ENCODE data around the gene AHCYL2.
"Not testable (repeated sequence)": the region's sequence is repeated elsewhere in the genome, so short reads cannot be mapped to it uniquely, and the experiment has no call there.

AHCYL2 gene

DNA sequence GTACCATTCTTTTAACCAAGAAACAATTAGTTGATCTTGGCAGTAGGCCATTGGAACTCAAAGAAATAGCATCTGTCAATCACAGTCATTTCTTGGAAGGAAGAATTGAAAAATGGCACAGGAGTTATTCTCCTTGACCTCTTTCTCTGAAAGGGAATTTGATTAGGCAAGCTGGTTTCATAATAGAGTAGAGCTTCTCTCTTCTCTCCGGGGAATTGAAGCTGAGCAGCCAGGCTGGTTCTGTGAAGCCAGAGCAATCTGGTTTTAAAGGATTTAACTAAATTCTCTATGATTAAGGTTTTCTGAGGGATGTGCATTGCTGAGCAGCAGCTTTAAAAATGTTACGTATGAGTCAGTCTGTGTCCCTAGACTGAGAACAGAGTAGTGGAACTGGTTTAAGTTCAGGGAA, 70.2 kb downstream of the AHCYL2 start:
- DNase-seq (ENCODE audit: low read depth), result no peak

DNA sequence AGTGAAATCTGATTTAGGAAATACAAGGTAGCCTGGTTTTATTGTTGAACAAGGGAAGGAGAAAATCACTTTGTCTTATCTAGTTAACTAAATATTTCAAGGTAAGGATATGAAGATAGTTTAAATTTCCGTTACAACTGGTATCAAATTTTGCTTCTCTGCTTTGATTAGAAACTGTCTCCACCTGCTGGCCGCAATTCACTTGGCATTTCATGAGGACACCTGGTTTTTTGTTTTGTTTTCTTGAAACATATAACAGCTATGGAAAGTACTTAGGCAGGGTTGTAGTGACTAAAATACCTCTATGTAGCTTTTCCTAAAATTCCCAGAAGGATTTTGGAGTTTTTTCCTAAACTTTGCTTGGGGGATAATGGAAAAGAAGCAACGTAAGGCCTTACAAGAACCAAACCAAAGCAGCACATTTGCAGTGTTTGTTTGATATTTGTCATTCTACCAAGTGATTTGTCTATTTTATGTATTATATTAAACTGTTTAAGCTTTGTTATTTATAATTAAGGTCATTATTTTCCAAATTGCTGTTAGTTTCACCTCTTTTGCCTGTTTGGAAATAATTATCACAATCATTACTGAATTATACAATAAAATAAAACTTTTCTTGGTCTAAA, 73.6 kb downstream of the AHCYL2 start:
- DNase-seq (ENCODE audit: low read depth), result no peak

DNA sequence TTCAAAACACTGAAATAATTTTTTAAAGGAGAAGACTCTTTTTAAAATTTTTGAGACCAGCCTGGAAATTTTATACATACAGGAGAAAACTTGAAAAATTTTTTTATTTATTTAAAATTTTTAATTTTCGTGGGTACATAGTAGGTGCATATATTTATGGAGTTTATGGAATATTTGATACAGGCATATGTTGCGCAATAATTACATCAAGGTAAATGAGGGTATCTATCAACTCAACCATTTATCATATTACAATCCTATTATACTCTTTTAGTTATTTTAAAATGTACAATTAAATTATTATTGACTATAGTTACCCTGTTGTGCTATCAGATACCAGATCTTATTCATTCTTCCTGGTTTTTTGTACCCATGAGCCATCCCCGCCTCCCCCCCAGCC, 75.1 kb downstream of the AHCYL2 start:
- no peak for DNase-seq (ENCODE audit: low read depth)

DNA sequence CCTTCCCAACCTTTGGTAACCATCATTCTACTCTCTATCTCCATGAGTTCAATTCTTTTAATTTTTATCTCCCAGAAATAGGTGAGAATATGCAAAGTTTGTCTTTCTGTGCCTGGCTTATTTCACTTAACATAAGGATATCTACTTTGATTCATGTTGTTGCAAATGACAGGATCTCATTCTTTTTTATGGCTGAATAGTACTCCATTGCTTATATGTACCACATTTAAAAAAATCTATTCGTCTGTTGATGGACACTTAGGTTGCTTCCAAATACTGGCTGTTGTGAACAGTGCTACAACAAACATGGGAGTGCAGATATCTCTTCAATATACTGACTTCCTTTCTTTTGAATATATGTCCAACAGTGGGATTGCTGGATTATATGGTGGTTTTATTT, 75.5 kb downstream of the AHCYL2 start:
- DNase-seq (ENCODE audit: low read depth), result not testable (repeated sequence)

DNA sequence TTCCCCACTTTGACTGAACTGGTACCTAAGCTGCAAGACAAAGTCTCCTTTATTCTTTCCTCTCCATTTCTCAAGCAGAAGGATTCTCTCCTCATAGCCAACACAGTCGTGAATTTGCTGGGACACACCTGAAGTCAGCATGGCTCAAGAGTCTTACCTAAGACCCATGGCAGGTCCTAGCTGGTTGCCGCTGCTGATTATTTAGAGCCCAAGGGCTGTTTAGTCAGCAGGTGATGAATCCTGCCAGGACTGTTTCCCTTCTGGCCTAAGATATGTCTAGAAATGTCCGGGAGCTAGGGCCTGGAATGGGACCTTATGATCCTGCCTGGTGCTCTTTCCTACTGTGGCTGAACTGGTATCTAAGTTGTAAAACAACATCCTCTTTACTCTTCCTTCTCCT, 82.8 kb downstream of the AHCYL2 start:
- no peak for DNase-seq (ENCODE audit: low read depth)

DNA sequence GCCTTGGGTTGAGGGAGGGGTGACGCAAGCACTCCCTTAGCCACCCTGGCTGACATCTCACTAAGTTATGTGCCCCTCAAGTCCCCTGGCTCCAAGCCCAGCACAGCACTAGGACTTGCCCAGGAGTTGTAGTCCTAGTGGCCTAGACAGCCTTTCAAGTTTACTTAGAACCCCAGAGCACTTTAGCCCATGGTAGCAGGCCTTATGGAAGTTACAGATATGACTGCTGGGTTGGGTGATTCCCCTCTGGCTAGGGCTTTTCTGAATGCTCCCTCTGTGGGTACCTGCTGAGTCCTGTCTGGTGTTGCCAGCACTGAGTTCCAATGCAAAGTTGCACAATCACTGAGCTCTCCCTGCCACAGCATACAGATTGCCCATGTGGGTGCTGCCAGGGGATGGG, 83.2 kb downstream of the AHCYL2 start:
- DNase-seq (ENCODE audit: low read depth), result no peak

DNA sequence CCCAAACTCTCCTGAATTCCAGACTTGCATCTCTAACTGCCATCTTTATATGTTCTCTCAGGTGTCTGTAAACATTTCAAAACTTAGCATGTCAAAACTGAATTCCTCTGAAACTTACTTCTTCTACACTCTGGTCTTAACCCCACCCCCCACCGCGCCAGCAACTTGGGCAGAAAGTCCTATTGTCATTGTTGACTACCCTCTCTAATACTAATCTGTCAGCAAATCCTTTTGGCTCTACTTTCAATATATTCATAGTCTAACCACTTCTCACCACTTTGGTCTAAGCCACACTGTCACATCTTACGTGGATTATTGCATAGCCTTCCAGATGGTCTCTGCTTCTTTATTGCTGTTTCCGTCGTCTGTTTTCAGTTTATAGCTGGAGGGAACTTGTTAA, 86.6 kb downstream of the AHCYL2 start:
- DNase-seq (ENCODE audit: low read depth), result no peak

DNA sequence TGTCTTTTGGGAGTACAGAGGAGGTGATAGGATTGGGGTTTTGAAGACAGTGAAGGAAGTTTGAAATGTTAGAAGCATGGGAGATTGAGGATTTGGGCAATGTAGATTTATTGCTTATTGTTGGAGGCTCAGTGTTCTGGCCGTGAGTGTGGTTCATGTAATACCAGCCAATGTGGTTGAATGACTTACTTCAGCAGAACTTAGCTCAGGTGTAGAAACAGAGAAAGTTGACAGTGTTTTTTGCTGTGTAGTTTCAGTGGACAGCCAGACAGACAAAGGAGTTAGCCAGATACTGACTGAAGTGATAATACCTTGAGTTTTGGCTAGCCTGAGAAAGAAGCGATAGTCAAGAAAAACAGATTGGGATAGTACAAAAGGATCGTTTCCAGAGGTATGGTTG, 88.5 kb downstream of the AHCYL2 start:
- DNase-seq (ENCODE audit: low read depth), result no peak

DNA sequence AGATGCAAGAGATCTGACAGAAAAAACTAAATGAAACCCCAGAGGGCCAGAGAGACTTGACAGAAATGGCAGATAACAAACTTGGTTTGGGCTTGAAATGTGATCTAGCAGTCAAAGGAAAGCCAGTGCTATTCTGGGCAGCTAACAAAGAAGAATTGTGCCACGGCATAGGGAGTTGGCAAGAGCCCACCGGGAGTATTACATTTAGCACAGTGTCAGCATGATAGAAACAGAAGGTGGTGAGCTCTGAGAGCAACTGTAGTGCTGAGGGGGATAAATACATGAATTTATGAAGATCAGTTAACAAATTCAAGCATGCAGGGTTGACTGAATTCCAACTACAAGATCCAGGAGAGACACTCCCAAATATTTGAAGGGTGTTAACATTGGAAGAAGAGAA, 91.1 kb downstream of the AHCYL2 start:
- DNase-seq (ENCODE audit: low read depth), result no peak

DNA sequence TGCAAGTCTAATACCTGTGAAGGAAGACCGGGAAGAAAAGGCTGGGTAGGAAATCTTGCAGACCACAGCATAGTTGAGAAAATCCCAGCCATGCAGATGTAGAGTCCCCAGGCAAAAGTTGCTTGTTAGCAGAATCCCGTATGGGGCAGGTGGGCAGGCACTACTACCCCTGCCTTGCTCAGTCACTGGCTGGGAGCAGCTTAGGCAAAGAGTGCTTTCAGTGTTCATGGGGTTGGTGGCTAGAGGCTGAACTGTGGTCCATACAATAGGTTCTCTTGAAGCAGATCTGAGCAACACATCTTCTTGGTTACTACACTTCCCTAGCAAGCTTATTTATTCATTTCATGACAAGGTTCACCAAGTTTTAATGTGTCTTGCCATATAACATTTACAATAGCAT, 92.6 kb downstream of the AHCYL2 start:
- DNase-seq (ENCODE audit: low read depth), result no peak

DNA sequence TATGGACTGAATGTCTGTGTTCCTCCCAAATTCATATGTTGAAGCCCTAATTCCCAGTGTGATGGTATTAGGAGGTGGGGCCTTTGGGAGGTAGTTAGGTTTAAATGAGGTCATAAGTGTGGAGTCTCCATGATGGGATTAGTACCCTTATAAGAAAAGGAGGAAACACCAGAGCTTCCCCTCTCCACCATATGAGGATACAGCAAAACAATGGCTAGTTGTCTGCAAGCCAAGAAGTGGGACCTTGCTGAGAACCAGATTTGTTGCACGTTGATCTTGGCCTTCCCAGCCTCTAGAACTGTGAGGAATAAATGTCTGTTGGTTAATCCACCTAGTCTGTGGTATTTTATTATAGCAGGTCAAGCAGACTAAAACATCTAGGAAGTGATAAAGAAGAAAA, 102.2 kb downstream of the AHCYL2 start:
- no peak for DNase-seq (ENCODE audit: low read depth)

DNA sequence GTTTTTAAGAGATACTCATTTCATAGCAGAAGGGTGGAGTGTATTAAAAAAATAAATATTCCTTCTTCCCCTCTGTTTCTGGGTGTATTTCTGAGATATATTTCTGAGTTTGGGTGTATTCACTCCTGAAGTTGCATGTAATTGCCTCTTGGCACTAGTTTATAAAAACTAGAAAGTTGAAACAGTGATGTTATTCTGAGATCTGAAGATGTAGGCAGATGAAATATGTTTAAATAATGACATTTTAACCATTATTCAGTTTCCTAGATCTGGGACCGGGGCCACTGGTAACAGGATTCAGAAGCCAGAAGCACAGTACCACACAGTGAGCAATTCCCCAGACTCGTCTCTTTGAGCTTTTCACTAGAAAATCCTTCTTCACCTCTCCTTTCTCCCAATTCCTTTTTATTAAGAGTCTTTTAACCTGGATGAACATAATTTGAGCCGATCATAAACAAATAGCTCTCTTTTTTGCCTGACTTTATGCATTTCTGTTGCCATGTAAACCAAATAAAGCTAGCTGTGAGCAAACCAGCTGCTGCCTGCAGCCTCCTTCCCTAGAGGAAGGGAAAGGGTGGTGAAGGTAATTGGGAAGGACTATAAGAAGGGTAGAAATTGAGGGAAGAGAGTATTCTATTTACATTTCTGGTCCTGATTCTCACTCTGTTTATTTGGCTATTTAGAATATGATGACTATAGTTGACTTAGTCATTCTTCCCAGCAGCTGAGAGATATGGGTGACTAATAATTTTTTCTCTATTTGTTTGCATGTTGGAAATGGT, 107.6 kb downstream of the AHCYL2 start:
- DNase-seq (ENCODE audit: low read depth), result peak; percentile 18

DNA sequence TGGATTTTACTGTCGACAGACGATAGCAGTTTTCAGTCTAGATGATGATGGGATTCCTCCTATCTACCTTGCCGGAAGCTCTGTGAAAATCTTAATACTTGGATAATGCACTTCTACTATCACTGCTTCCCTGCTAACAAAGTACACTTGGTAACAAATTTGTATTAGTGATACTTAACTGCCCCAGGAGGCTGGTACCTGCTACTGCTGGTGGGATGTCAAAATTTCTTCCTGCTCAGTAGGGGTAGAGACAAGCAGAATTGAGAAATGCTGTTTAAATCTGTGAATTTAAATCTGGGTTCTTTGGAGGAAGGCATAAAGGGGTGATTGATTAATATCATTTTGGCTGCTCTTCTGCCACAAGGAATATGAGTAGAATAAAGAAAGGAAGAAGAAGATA, 109.6 kb downstream of the AHCYL2 start:
- DNase-seq (ENCODE audit: low read depth), result no peak

DNA sequence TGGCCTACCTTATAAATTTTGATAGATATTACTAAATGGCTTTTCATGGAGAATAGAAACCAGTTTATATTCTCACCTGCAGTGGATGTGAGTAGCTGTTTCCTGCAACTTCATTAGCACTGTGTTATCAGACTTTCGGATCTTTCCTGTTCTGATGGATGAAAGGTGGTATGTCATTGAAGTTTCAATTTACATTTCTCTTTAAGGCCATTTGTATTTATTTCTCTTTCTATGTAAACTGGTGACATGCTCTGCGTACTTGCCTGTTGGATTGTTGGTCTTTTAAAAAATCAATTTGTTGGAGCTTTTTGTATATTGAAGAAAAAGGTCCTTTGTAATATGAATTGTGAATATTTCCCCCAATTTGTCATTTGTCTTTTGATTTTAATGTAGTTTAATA, 113.6 kb downstream of the AHCYL2 start:
- no peak for DNase-seq (ENCODE audit: low read depth)

DNA sequence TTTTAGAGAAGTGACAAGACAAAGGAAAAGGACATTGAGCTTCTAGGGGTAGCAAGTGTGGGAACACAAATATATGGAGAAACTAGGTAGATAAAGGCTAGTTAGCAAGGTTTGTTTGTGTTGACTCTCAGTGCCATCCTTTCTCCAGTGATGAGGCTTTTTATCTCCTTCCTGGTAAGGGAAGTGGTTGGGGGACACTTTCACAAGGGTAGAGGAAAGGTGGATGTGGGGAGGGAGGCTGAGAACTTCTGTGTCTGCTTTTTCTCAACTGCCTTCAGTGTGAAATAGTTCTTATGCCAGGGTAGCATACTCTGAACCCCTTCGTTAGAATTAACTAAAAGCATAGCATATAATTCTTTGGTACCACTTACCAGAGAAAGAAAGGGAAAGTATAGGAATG, 116.4 kb downstream of the AHCYL2 start:
- DNase-seq (ENCODE audit: low read depth), result no peak

DNA sequence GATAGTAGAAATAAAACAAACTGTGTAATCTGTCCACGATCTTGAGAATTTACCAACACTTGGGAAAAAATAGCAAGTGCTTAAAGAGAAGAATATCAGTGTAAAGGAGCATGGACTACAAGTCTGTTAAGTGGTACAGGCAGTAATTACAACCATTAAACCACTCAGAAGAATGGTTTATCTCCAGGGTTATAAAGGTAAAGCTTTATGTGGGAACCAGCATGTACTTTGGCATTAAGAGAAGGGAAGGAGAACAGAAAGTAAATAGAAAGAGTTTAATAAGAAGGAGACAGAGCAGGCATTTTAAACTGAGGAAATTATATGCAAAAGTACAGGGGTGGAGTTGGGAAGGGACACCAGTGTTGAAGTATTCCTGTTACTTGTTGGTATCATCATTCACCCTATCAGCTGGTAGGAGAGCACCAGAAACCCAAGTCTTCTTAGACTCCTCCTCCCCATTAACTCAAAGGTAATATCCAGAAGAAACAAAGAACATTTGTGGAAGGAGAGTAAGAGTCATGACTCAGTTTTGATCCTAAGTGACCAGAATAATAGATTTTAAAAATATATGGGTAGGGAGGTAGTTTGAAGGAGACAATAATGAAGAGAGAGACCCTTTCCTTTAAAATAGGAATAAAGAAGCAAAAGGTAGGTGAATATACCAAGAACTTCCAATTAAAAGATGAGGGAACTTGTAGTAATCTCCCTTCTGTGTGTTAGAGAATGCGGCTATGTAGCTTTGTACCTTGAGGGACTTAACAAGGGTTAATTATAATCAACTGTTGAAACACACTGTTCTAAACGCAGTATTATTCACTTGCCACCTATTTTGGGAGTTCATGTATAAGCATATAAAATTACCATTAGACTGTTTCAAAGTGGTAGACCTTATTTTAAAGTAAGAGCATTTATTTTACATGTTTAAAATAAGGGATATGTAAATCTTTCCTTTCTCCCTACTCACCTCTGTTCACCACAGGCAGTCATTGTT, 117.3 kb downstream of the AHCYL2 start:
- no peak for DNase-seq (ENCODE audit: low read depth)

DNA sequence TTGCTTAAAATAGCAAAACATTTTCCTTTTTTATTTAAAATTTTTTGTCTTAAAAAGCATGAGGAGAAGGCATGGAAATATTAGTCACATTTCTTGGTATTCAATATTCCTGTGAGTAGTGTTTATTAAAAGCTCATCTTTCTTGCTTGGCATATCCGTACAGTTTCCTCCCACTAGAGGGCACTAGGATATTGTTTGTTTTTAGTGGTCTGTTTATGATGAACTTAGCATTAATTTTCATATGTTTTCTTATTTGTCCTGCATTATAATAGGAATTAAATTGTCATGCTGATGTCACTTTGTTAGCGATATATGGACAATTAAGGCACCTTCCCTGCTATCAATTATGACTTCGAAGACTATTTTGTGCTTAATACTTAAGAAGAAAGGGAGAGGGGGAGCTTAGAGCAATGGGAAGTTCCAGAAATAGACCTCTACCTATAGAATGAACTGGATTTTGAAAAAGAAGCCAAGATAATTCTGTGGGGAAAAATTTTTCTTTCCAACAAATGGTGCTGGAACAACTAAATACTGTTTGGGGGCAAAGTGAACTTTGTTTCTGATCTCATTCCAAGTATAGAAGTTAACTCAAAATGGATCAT, 118.4 kb downstream of the AHCYL2 start:
- peak; percentile 18 for DNase-seq (ENCODE audit: low read depth)

DNA sequence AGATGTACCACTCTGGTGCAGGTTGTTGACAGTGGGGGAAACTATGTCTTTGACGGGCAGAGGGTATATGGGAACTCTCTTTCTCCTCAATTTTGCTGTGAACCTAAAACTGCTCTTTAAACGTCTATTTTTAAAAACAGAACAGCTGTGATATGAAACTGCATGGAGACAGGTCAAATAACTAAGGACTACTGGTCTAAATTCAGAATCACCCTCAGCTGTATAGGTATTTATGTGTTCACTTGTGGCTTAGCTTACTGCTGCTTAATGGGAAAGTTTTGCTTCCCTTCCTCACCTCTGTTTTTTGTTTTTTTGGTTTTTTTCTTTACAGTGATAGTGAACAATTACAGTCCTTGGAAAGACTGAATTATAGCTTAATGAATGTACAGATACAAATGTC, 122.5 kb downstream of the AHCYL2 start:
- DNase-seq (ENCODE audit: low read depth), result no peak

DNA sequence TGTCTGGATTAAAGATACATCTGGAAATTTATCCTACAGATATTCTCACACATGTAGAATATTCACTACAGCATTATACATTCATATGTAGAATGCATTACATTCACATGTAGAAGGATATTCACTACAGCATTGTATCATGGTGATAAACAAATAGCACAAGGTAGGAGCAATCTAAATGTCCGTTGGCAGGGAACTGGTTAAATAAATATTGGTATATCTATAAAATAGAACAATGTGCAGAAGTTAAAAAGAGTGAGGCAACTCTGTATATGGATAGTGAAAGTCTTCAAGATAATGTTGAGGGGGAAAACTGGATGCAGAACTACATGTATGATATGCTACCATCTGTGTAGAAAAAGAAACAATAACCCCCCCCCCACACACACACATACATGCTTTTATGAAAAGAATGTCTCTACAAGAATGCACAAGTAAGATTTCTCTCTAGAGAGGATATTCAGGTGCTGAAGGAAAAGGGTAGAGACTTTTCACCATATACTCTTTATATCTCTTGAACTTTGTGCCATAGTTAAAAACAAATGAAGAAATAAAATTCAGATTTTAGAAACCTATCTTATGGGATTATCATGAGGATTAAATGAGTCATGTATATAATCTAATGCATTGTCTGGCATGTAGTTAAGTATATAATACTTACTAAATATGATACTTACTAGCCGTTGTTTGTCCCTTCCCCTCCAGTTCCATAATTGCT, 123.4 kb downstream of the AHCYL2 start:
- no peak for DNase-seq (ENCODE audit: low read depth)

DNA sequence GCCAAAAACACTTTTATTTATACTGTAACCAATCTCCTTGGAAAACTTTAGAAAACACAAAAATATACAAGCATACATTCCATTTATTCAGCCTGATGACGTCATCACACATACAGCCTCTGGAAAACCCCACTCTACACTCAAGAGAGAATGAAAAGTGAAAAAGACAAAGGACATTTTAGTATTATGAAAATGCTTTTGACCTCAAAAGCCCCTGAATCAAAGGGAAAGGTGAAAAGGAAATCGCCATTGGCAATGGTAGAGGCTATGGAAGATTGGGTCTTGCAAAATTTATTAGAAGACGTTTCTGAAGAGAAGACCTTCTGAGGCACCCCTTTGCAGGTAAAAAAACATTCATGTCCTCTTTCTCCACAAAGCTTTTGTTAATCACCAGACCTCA, 126.5 kb downstream of the AHCYL2 start:
- no peak for DNase-seq (ENCODE audit: low read depth)

DNA sequence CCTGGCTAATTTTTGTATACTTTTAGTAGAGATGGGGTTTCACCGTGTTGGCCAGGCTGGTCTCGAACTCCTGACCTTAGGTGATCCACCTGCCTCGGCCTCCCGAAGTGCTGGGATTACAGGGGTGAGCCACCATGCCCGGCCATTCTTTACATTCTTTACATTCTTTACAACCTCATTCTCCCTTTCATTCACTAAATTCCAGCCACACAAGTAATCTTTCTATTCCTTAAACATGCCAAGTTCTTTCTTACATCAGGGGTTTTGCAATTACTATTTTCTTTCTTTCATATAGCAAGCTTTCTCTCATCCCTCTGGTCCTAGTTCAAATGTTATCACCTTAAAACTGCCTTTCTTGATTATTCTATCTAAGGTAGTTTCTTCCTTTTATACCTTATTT, 128.3 kb downstream of the AHCYL2 start:
- DNase-seq (ENCODE audit: low read depth), result not testable (repeated sequence)

All from non-pigmented ciliary epithelial cell (primary cell).